Esophagus muscularis mucosa (tissue), 4 donors: ENCODE data around the gene AMT.

Experiments used
- EP300 ChIP-seq: sonication (generic); formaldehyde crosslinking; IDR thresholded peaks from one replicate; pipeline ENCODE4 v1.6.1; 2017; ENCODE audit warnings: antibody characterized with exemption
- POLR2A ChIP-seq: fragments of 450-650 bp; IDR thresholded peaks from one replicate; pipeline ENCODE4 v1.6.1; 2017; ENCODE audit warnings: antibody characterized with exemption, moderate library complexity, mild to moderate bottlenecking, low read depth
- POLR2AphosphoS5 ChIP-seq, 2 donors: sonication (generic); formaldehyde crosslinking; IDR thresholded peaks; one replicate each; pipeline ENCODE4 v1.6.1; 2017; ENCODE audit warnings: antibody characterized with exemption in 2 of 2
- TF ChIP-seq, protein P1 (sequence below), 3 experiments: fragments of 200-600 bp in 2 of 3; fragments of 450-650 bp in 1 of 3; sonication (generic) in 2 of 3; IDR thresholded peaks; one replicate each; pipeline ENCODE4 v1.5.1; 2017 to 2019; ENCODE audit warnings: antibody characterized with exemption in 3 of 3, mild to moderate bottlenecking in 2 of 3, moderate library complexity in 1 of 3

DNA sequence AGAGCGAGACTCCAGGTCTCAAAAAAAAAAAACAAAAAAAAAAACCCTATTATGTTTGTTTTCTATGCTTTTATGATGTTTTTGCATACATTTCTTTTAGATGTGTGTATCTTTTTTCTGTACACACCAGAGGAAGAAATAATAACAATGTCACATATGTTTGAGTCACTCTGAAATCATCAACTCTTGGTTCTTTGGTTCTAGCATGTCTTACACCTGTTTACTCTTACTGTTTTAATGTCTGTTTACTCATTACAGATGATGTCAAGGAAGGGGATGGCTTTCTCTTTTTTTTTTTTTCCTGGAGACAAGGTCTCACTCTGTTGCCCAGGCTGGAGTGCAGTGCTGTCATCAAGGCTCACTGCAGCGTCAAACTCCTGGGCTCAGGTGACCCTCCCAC, 34.6 kb downstream of the AMT start:
- TF ChIP-seq EP300 = no peak
- TF ChIP-seq, protein P1, sequence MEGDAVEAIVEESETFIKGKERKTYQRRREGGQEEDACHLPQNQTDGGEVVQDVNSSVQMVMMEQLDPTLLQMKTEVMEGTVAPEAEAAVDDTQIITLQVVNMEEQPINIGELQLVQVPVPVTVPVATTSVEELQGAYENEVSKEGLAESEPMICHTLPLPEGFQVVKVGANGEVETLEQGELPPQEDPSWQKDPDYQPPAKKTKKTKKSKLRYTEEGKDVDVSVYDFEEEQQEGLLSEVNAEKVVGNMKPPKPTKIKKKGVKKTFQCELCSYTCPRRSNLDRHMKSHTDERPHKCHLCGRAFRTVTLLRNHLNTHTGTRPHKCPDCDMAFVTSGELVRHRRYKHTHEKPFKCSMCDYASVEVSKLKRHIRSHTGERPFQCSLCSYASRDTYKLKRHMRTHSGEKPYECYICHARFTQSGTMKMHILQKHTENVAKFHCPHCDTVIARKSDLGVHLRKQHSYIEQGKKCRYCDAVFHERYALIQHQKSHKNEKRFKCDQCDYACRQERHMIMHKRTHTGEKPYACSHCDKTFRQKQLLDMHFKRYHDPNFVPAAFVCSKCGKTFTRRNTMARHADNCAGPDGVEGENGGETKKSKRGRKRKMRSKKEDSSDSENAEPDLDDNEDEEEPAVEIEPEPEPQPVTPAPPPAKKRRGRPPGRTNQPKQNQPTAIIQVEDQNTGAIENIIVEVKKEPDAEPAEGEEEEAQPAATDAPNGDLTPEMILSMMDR (IDR thresholded peaks at IDR 0.05) = no peak
- TF ChIP-seq POLR2A = no peak
- TF ChIP-seq POLR2AphosphoS5 (IDR thresholded peaks at IDR 0.05) = no peak
